Subcutaneous adipose tissue (tissue), 4 donors: ENCODE data around the gene SLC11A1. TPM values are rescaled to one million over a fixed set of nuclear protein-coding genes. Genes with fewer than 3 reads are reported as not detected.

Experiments
- small RNA-seq: library from RNA; depleted of rRNA; stranded (forward); fragments of <200 nt; gene quantifications from one replicate; pipeline ENCODE3, GENCODE V24; 2016
- total RNA-seq, 4 donors: library from RNA; depleted of rRNA; stranded (reverse); fragments of >200 nt; gene quantifications; one replicate each; pipeline ENCODE4 v1.1.0, GENCODE V29; 2016

The SLC11A1 gene
- total RNA-seq, 4 donors from 2014 or later = 50.5 to 103 (median 65.4) TPM

Small RNA genes within 50 kb of the gene (small RNA-seq; reads per million reads assigned to genes)
- 316 reads per million, percentile 98 among the genes with 10 or more reads in this experiment for gene MIR26B
- gene MIR6810 = not detected

Other genes with a start within 250 kb of the SLC11A1 start
- 1 to 10 TPM in 1 of 4 donors, not detected in 3; 2.3 TPM for gene CXCR1, start 215.3 kb upstream of the SLC11A1 start, total RNA-seq
- 100 to 1,000 TPM; 273 to 501 (median 341) TPM for gene ARPC2, start 165.1 kb upstream of the SLC11A1 start, total RNA-seq
- 10 to 100 TPM; 10.9 to 28.1 (median 16.8) TPM for gene GPBAR1, start 121.3 kb upstream of the SLC11A1 start, total RNA-seq
- 100 to 1,000 TPM in 3 of 4 donors, 10 to 100 TPM in 1; 94.9 to 186 (median 123) TPM for gene AAMP, start 112.1 kb upstream of the SLC11A1 start, total RNA-seq
- gene PNKD, start 111.8 kb upstream of the SLC11A1 start, total RNA-seq = 10 to 100 TPM; 26.1 to 50.4 (median 46.7) TPM
- 100 to 1,000 TPM; 246 to 398 (median 281) TPM for gene TMBIM1, start 89.8 kb upstream of the SLC11A1 start, total RNA-seq
- gene CATIP, start 25.4 kb upstream of the SLC11A1 start, total RNA-seq = not detected
- gene CTDSP1, start 17.6 kb downstream of the SLC11A1 start, total RNA-seq = 100 to 1,000 TPM in 2 of 4 donors, 10 to 100 TPM in 2; 74.7 to 163 (median 96.3) TPM
- gene VIL1, start 36.9 kb downstream of the SLC11A1 start, total RNA-seq = not detected
- 10 to 100 TPM; 11.2 to 13.4 (median 11.7) TPM for gene USP37, start 186.1 kb downstream of the SLC11A1 start, total RNA-seq
- 10 to 100 TPM; 22.6 to 53.8 (median 31.9) TPM for gene CNOT9, start 186.6 kb downstream of the SLC11A1 start, total RNA-seq
- gene PLCD4, start 225.6 kb downstream of the SLC11A1 start, total RNA-seq = 1 to 10 TPM; 1.1 to 2.6 (median 1.6) TPM